Testis (tissue), 3 donors: ENCODE measurements around the gene PRKN. TPM values are rescaled to one million over a fixed set of nuclear protein-coding genes. Genes with fewer than 3 reads are reported as not detected.

Source experiments
- DNase-seq: peaks from one replicate; pipeline ENCODE4 v3.0.0-alpha.2; 2019
- H3K27ac ChIP-seq, 2 donors: fragments of 200-600 bp; sonication (generic); one replicate each; pipeline ENCODE4 v1.5.1; 2019
- H3K27me3 ChIP-seq: fragments of 200-600 bp; sonication (generic); one replicate; pipeline ENCODE4 v1.5.1; 2019
- H3K36me3 ChIP-seq: fragments of 200-600 bp; sonication (generic); one replicate; pipeline ENCODE4 v1.5.1; 2017; ENCODE audit warnings: low read depth; ENCODE audit errors: missing control alignments
- H3K4me1 ChIP-seq: fragments of 200-600 bp; sonication (generic); one replicate; pipeline ENCODE4 v1.5.1; 2019
- H3K4me3 ChIP-seq, 2 donors: fragments of 200-600 bp; sonication (generic); one replicate each; pipeline ENCODE4 v1.5.1; 2017 to 2019
- H3K9me3 ChIP-seq: fragments of 200-600 bp; sonication (generic); one replicate; pipeline ENCODE4 v1.5.1; 2017
- CTCF ChIP-seq, 3 experiments: fragments of 450-650 bp in 2 of 3; fragments of 200-600 bp in 1 of 3; sonication (generic) in 1 of 3; IDR thresholded peaks; one replicate each; pipeline ENCODE4 v1.5.1; 2016 to 2019; ENCODE audit warnings: antibody characterized with exemption in 3 of 3, mild to moderate bottlenecking in 2 of 3, moderate library complexity in 1 of 3
- POLR2A ChIP-seq: fragments of 450-650 bp; IDR thresholded peaks from one replicate; pipeline ENCODE4 v1.6.1; 2017; ENCODE audit warnings: antibody characterized with exemption, mild to moderate bottlenecking, moderate library complexity
- WGBS, 2 donors: methylation state at CpG; one replicate each; pipeline ENCODE4 v1.1.5; 2018; 5-methylcytosine and 5-hydroxymethylcytosine counted together
- intact Hi-C: fragments of 100-400 bp; cut with DNase I; formaldehyde crosslinking; loops from one replicate; pipeline ENCODE4 v1.15.1; 2023; ENCODE audit warnings: low total_unique reads
- polyA plus RNA-seq: library from polyadenylated mRNA; stranded (reverse); fragments of 350-450 nt; fragmentation: Illumina TruSeq; extraction: RNeasy Lipid Tissue Mini Kit (QIAGEN cat#74804); gene quantifications from one replicate; pipeline ENCODE4 v1.2.3, GENCODE V29; 2014; ENCODE audit warnings: low read depth, low replicate concordance; ENCODE audit not compliant: insufficient read depth
- total RNA-seq, 2 donors: library from RNA; depleted of rRNA; stranded (reverse); fragments of >200 nt; gene quantifications; one replicate each; pipeline ENCODE4 v1.2.3, GENCODE V29; 2016

PRKN gene
- total and polyA plus RNA-seq, 3 donors from 2014 or later = 19.1 to 34.5 (median 28.8) TPM

GRCh38 chr6:161494566-161494965, 1233.0 kb downstream of the PRKN start:
- Histone ChIP-seq H3K9me3 (no peaks in the 10 kb centered on the region), H3K27me3 (no peaks in the 10 kb centered on the region), H3K27ac (no peak overlapping the region), H3K4me1 (no peaks in the 10 kb centered on the region), H3K36me3 (no peaks in the 10 kb centered on the region), H3K4me3 (no peak overlapping the region)
- DNase-seq = no peak
- TF ChIP-seq POLR2A = no peak
- no peak for TF ChIP-seq CTCF (IDR thresholded peaks at IDR 0.05)
- 77% methylated on average over 7 of the region's 7 CpGs for WGBS, 2 donors
- intact Hi-C loops = no loop called here

- TF ChIP-seq CTCF (IDR thresholded peaks at IDR 0.05) = no peak
- TF ChIP-seq POLR2A = no peak
- Histone ChIP-seq H3K4me1 (no peaks in the 10 kb centered on the region), H3K4me3 (no peak overlapping the region), H3K9me3 (no peaks in the 10 kb centered on the region), H3K36me3 (no peaks in the 10 kb centered on the region), H3K27me3 (no peaks in the 10 kb centered on the region), H3K27ac (no peak overlapping the region)
- DNase-seq = no peak
- WGBS, 2 donors = 87 to 89% methylated on average over 13 of the region's 13 CpGs
- intact Hi-C loops = no loop called here
Observed at GRCh38 chr6:161493576-161494118, 1233.9 kb downstream of the PRKN start.

GRCh38 chr6:161489626-161490306, 1237.8 kb downstream of the PRKN start:
- no peaks in the 10 kb centered on the region for H3K27me3 ChIP-seq
- TF ChIP-seq CTCF (IDR thresholded peaks at IDR 0.05) (no peak), POLR2A (no peak)
- no peaks in the 10 kb centered on the region for H3K9me3 ChIP-seq
- H3K4me1 ChIP-seq = no peaks in the 10 kb centered on the region
- no peak for DNase-seq
- 91 to 93% methylated on average over 5 of the region's 5 CpGs for WGBS, 2 donors
- H3K36me3 ChIP-seq = no peaks in the 10 kb centered on the region
- intact Hi-C loops = no loop called here
- no peak overlapping the region for H3K27ac ChIP-seq
- no peak overlapping the region for H3K4me3 ChIP-seq

- TF ChIP-seq POLR2A (no peak), CTCF (IDR thresholded peaks at IDR 0.05) (no peak)
- Histone ChIP-seq H3K9me3 (no peaks in the 10 kb centered on the region), H3K4me1 (no peaks in the 10 kb centered on the region), H3K36me3 (no peaks in the 10 kb centered on the region), H3K27ac (no peak overlapping the region), H3K27me3 (no peaks in the 10 kb centered on the region), H3K4me3 (no peak overlapping the region)
- DNase-seq = no peak
- intact Hi-C loops = no loop called here
- 92 to 94% methylated on average over 5 of the region's 5 CpGs for WGBS, 2 donors
Observed at GRCh38 chr6:161487694-161488093, 1239.9 kb downstream of the PRKN start.

- Histone ChIP-seq H3K36me3 (no peaks in the 10 kb centered on the region), H3K4me1 (no peaks in the 10 kb centered on the region), H3K9me3 (no peaks in the 10 kb centered on the region), H3K27ac (no peak overlapping the region), H3K4me3 (no peak overlapping the region), H3K27me3 (no peaks in the 10 kb centered on the region)
- intact Hi-C loops = no loop called here
- 100% methylated on average over 1 of the region's 1 CpG for whole genome bisulfite sequencing, 2 donors
- TF ChIP-seq CTCF (IDR thresholded peaks at IDR 0.05) (no peak), POLR2A (no peak)
- DNase-seq = no peak
Observed at GRCh38 chr6:161487217-161487531, 1240.4 kb downstream of the PRKN start.
